ENCODE measurements around the gene BCS1L. TPM values are rescaled to one million over a fixed set of nuclear protein-coding genes. Genes with fewer than 3 reads are reported as not detected.

Gene BCS1L
- total and polyA plus RNA-seq, 2 of the 8 experiments (the other 6 are each of a cell fraction or from before 2014, with no cell fraction given): 23.7 to 37.1 TPM

DNA sequence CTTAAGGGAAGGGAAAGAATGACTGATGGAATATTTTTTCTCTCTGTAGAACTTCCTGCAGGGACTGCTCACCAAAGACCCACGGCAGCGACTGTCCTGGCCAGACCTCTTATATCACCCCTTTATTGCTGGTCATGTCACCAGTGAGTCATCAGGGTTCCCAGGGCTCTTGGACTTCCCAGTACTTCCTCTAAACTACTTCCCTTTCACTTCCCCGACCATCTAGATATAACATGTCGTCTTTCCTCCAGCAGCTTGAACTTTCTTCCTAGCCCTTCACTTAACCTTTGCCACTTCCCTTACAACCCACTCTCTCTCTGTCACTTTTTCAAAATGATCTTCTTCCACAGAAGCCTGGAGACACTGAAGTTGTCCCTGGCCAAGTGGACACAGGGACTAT, 19.6 kb downstream of the BCS1L start:
- ChIA-PET POLR2A (ENCODE audit: partially characterized antibody) (no interaction called here), CTCF (ENCODE audit: partially characterized antibody) (interaction anchor here (2.1 kb wide), 1 partner anchor 9 kb away, joined by 11 read pairs; no protein-coding TSS in a partner anchor)
- 87% methylated on average over 4 of the region's 4 CpGs; no CpG with 5 or more reads in 1 of the 2 experiments for WGBS, 2 experiments (ENCODE audit: extremely low coverage in 1 of 2, insufficient coverage in 1 of 2, insufficient read length in 1 of 2, insufficient replicate concordance in 2 of 2, low coverage in 1 of 2, low lambda C conversion rate in 2 of 2, missing lambda C conversion rate in 1 of 2)
- H3K23ac ChIP-seq (ENCODE audit: insufficient read length): no peak overlapping the region
- H3K27ac ChIP-seq (ENCODE audit: low read depth, low read length): no peak overlapping the region
- no peak overlapping the region for H3K4ac ChIP-seq (replicated peaks; ENCODE audit: insufficient read length, low read depth, low read length)
- DNase-seq (ENCODE audit: low read depth in 1 of 2, low spot score in 2 of 2) (no peak), FAIRE-seq (no peak)
- H2AFZ ChIP-seq (ENCODE audit: low read length): no peak overlapping the region
- H3K36me3 ChIP-seq (ENCODE audit: control insufficient read depth in 2 of 4, insufficient read depth in 4 of 4, low read length in 3 of 4): peaks cover 0 to 19% (median 10%) of the 10 kb centered on the region in 4 experiments; a peak in 5 of 8 replicates
- H3K4me1 ChIP-seq (replicated peaks in 1 of 4; ENCODE audit: control insufficient read depth in 3 of 4, insufficient read depth in 4 of 4, low read length in 3 of 4): no peaks in the 10 kb centered on the region
- no peak for TF ChIP-seq YY1 (IDR thresholded peaks at IDR 0.05; ENCODE audit: low read depth, low read length)
- TF ChIP-seq BRCA1 (IDR thresholded peaks at IDR 0.05; ENCODE audit: low read depth, low read length): no peak
- TF ChIP-seq SIN3A (conservative IDR thresholded peaks at IDR 0.05 in 1 of 2, IDR thresholded peaks at IDR 0.05 in 1 of 2; ENCODE audit: low read depth in 1 of 2, low read length in 2 of 2): no peak
- no peak for TF ChIP-seq JUND (IDR thresholded peaks at IDR 0.05; ENCODE audit: low read length)
- no peak for TF ChIP-seq ASH2L (IDR thresholded peaks at IDR 0.05; ENCODE audit: low read length)
- H4K91ac ChIP-seq (replicated peaks; ENCODE audit: insufficient read length, low read length): no peak overlapping the region
- no peak overlapping the region for H2BK120ac ChIP-seq (replicated peaks; ENCODE audit: low read depth, low read length)
- H2BK15ac ChIP-seq (ENCODE audit: low read length): no peak overlapping the region
- H2BK12ac ChIP-seq (ENCODE audit: low read depth, low read length): no peak overlapping the region
- no peak overlapping the region for H3K14ac ChIP-seq (ENCODE audit: insufficient read length)
- H3K9me3 ChIP-seq (ENCODE audit: insufficient read depth in 2 of 2, low read depth in 1 of 2, low read length in 1 of 2): no peaks in the 10 kb centered on the region
- no peak overlapping the region for H2AK5ac ChIP-seq (ENCODE audit: low read depth, low read length)
- H3K27me3 ChIP-seq (replicated peaks in 1 of 4; ENCODE audit: control insufficient read depth in 3 of 4, extremely low read depth in 1 of 4, insufficient read depth in 3 of 4, low read length in 3 of 4): no peaks in the 10 kb centered on the region
- H4K8ac ChIP-seq (ENCODE audit: extremely low read depth, insufficient read depth, low read length): no peak overlapping the region
- peaks cover 0 to 3% of the 10 kb centered on the region in 2 experiments for H4K20me1 ChIP-seq (replicated peaks in 1 of 2; ENCODE audit: control insufficient read depth in 1 of 2, insufficient read depth in 2 of 2, low read length in 2 of 2)
- H4K5ac ChIP-seq (ENCODE audit: insufficient read length, low read depth, low read length): no peak overlapping the region
- H3K79me2 ChIP-seq (ENCODE audit: control insufficient read depth in 1 of 2, insufficient read depth in 2 of 2, low read length in 2 of 2): no peaks in the 10 kb centered on the region
- H2BK20ac ChIP-seq (ENCODE audit: low read length): no peak overlapping the region
- no peaks in the 10 kb centered on the region for H3K79me1 ChIP-seq (ENCODE audit: low read depth, low read length)
- no peak overlapping the region for H3K9ac ChIP-seq (replicated peaks in 1 of 4; ENCODE audit: extremely low read depth in 1 of 4, low read depth in 3 of 4, low read length in 3 of 4)
- H3K18ac ChIP-seq (ENCODE audit: extremely low read depth, low read length): no peak overlapping the region
- no peak overlapping the region for H3K4me2 ChIP-seq (ENCODE audit: insufficient read depth in 1 of 2, low read depth in 2 of 2, low read length in 2 of 2)
- H2BK5ac ChIP-seq (ENCODE audit: low read depth, low read length): no peak overlapping the region
- H3K23me2 ChIP-seq (ENCODE audit: low read depth, low read length): no peaks in the 10 kb centered on the region
- no peak overlapping the region for H3K4me3 ChIP-seq (ENCODE audit: extremely low read depth in 1 of 4, insufficient read depth in 2 of 4, low read depth in 3 of 4, low read length in 4 of 4)
- no peak overlapping the region for H3K56ac ChIP-seq (replicated peaks; ENCODE audit: insufficient read length, low read depth, low read length)
